Neural cell (in vitro differentiated cells): ENCODE measurements around the gene CASZ1. TPM values are rescaled to one million over a fixed set of nuclear protein-coding genes. Genes with fewer than 3 reads are reported as not detected.

Source experiments
- H2AFZ ChIP-seq: fragments of 200-600, 300-800 bp; sonication (generic), shearing (Covaris generic); 2 replicates; pipeline ENCODE4 v1.6.0; 2014; ENCODE audit warnings: low read depth, mild to moderate bottlenecking, antibody characterized with exemption, low read length, moderate library complexity
- H3F3A ChIP-seq: fragments of 200-600 bp; shearing (Covaris generic); 2 replicates; pipeline ENCODE4 v1.6.1; 2016; ENCODE audit warnings: mild to moderate bottlenecking, moderate library complexity, mixed read lengths, antibody characterized with exemption, low read length; ENCODE audit not compliant: insufficient read depth, poor library complexity, severe bottlenecking
- H3K27ac ChIP-seq: fragments of 200-600, 300-800 bp; sonication (generic), shearing (Covaris generic); 2 replicates; pipeline ENCODE4 v1.5.1; 2014; ENCODE audit warnings: mild to moderate bottlenecking, low read length, moderate library complexity
- H3K27me3 ChIP-seq: fragments of 300-800, 200-600 bp; sonication (generic), shearing (Covaris generic); 2 replicates; pipeline ENCODE4 v1.6.0; 2014; ENCODE audit warnings: mild to moderate bottlenecking, low read depth, low read length, moderate library complexity; ENCODE audit not compliant: insufficient read depth
- H3K36me3 ChIP-seq: fragments of 300-800, 200-600 bp; sonication (generic), shearing (Covaris generic); 2 replicates; pipeline ENCODE4 v1.5.1; 2014; ENCODE audit warnings: mild to moderate bottlenecking, antibody characterized with exemption, low read length, moderate library complexity; ENCODE audit not compliant: insufficient read depth
- H3K4me2 ChIP-seq: fragments of 300-800, 200-600 bp; sonication (generic), shearing (Covaris generic); 2 replicates; pipeline ENCODE4 v1.6.0; 2014; ENCODE audit warnings: mild to moderate bottlenecking, low read length
- H3K4me3 ChIP-seq: fragments of 300-800, 200-600 bp; sonication (generic), shearing (Covaris generic); 2 replicates; pipeline ENCODE4 v1.5.1; 2014; ENCODE audit warnings: mild to moderate bottlenecking, low read length, moderate library complexity
- H3K79me2 ChIP-seq: fragments of 200-600 bp; shearing (Covaris generic); replicated peaks from 2 replicates; pipeline ENCODE4 v1.6.0; 2014; ENCODE audit warnings: mild to moderate bottlenecking, low read length, moderate library complexity; ENCODE audit not compliant: insufficient read depth
- H3K9ac ChIP-seq: fragments of 300-800, 200-600 bp; sonication (generic), shearing (Covaris generic); 2 replicates; pipeline ENCODE4 v1.6.1; 2016; ENCODE audit warnings: mild to moderate bottlenecking, low read length, mixed read lengths
- H3K9me2 ChIP-seq: fragments of 200-600 bp; shearing (Covaris generic); 2 replicates; pipeline ENCODE4 v1.6.1; 2016; ENCODE audit warnings: mild to moderate bottlenecking, low read length, mixed read lengths; ENCODE audit not compliant: insufficient read depth
- H3K9me3 ChIP-seq: fragments of 200-600, 300-800 bp; sonication (generic), shearing (Covaris generic); 2 replicates; pipeline ENCODE4 v1.6.1; 2016; ENCODE audit warnings: mild to moderate bottlenecking, mixed run types, low read length, moderate library complexity, mixed read lengths
- H4K20me1 ChIP-seq: fragments of 200-600 bp; shearing (Covaris generic); 2 replicates; pipeline ENCODE4 v1.6.1; 2016; ENCODE audit warnings: mild to moderate bottlenecking, mixed run types; ENCODE audit not compliant: insufficient read depth
- EP300 ChIP-seq: fragments of 450-650 bp; conservative IDR thresholded peaks from 2 replicates; pipeline ENCODE4 v1.6.1; 2014; ENCODE audit warnings: antibody characterized with exemption, mild to moderate bottlenecking, moderate library complexity; ENCODE audit not compliant: poor library complexity, severe bottlenecking
- EZH2 ChIP-seq: fragments of 200-600, 300-800 bp; shearing (Covaris generic), sonication (generic); IDR thresholded peaks from 2 replicates; pipeline ENCODE4 v1.6.1; 2014; ENCODE audit warnings: antibody characterized with exemption, low read length, borderline replicate concordance, mild to moderate bottlenecking; ENCODE audit not compliant: insufficient read depth, poor library complexity, severe bottlenecking
- MXI1 ChIP-seq: fragments of 450-650 bp; conservative IDR thresholded peaks from 2 replicates; pipeline ENCODE4 v1.6.1; 2014; ENCODE audit warnings: antibody characterized with exemption, mild to moderate bottlenecking; ENCODE audit not compliant: poor library complexity, severe bottlenecking
- POLR2AphosphoS5 ChIP-seq: IDR thresholded peaks from 2 replicates; pipeline ENCODE4 v1.6.1; 2012
- RAD21 ChIP-seq: fragments of 450-650 bp; conservative IDR thresholded peaks from 2 replicates; pipeline ENCODE4 v1.6.1; 2014; ENCODE audit warnings: antibody characterized with exemption, mild to moderate bottlenecking, moderate library complexity
- SMC3 ChIP-seq: fragments of 450-650 bp; conservative IDR thresholded peaks from 2 replicates; pipeline ENCODE4 v1.6.1; 2014; ENCODE audit warnings: antibody characterized with exemption, mild to moderate bottlenecking, moderate library complexity; ENCODE audit not compliant: poor library complexity
- TAF1 ChIP-seq: IDR thresholded peaks from 2 replicates; pipeline ENCODE4 v1.6.1; 2012; ENCODE audit warnings: low read depth
- polyA plus RNA-seq: library from polyadenylated mRNA; depleted of rRNA; stranded (reverse); fragments of >200 nt; gene quantifications from 2 replicates; pipeline ENCODE4 v1.2.3, GENCODE V29; 2014
- TF ChIP-seq, protein P1 (sequence below): IDR thresholded peaks from 2 replicates; pipeline ENCODE4 v1.6.1; 2012; ENCODE audit warnings: borderline replicate concordance
- TF ChIP-seq, protein P2 (sequence below): fragments of 450-650 bp; IDR thresholded peaks from 2 replicates; pipeline ENCODE4 v1.5.1; 2014; ENCODE audit warnings: antibody characterized with exemption, mild to moderate bottlenecking, moderate library complexity; ENCODE audit not compliant: poor library complexity, severe bottlenecking

CASZ1 gene
- polyA plus RNA-seq, 1 donor from 2014 or later: 0.27 TPM

DNA sequence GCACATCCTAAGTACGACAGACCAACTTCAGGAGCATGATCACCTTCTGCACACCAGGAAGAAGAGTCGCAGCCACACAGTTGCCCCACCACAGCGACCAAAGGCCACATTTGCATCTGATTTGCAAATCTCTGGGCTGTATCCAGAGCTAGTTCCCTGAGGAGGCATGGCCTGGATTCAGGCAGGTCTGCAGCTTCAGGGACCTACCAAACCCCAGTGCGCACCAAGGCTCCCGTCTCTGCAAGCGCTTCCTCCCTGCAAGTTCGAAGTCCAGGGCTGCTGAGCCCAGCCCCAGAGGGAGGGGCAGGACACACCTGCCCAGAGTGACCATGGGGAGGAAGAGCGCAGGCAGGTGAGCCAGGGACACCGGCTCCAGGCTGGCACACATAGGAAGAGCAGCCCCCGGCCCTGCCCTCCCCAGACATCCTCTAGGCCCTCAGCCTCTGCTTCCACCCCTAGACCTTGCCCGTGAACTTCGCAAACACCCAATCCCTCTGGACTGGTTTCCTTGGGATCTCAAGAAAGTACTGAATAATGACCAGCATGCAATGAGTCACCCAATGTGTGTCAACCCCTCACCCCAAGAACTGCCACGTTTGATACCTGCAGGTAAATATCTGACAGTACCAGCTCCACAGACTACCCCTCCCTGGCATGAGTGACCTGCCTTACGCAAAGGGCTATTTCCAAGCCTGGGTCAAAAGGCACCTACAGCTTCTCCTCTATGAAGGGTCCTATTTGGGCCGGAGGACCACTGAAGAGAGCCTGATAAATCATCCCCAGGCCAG, 36.8 kb downstream of the CASZ1 start:
- H3K9me3 ChIP-seq: no peaks in the 10 kb centered on the region
- no peak for TF ChIP-seq SMC3
- TF ChIP-seq, protein P1, sequence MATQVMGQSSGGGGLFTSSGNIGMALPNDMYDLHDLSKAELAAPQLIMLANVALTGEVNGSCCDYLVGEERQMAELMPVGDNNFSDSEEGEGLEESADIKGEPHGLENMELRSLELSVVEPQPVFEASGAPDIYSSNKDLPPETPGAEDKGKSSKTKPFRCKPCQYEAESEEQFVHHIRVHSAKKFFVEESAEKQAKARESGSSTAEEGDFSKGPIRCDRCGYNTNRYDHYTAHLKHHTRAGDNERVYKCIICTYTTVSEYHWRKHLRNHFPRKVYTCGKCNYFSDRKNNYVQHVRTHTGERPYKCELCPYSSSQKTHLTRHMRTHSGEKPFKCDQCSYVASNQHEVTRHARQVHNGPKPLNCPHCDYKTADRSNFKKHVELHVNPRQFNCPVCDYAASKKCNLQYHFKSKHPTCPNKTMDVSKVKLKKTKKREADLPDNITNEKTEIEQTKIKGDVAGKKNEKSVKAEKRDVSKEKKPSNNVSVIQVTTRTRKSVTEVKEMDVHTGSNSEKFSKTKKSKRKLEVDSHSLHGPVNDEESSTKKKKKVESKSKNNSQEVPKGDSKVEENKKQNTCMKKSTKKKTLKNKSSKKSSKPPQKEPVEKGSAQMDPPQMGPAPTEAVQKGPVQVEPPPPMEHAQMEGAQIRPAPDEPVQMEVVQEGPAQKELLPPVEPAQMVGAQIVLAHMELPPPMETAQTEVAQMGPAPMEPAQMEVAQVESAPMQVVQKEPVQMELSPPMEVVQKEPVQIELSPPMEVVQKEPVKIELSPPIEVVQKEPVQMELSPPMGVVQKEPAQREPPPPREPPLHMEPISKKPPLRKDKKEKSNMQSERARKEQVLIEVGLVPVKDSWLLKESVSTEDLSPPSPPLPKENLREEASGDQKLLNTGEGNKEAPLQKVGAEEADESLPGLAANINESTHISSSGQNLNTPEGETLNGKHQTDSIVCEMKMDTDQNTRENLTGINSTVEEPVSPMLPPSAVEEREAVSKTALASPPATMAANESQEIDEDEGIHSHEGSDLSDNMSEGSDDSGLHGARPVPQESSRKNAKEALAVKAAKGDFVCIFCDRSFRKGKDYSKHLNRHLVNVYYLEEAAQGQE: no peak
- H3K27ac ChIP-seq: no peak overlapping the region
- H3K27me3 ChIP-seq: no peaks in the 10 kb centered on the region
- H3K4me3 ChIP-seq: no peak overlapping the region
- no peak overlapping the region for H3K4me2 ChIP-seq
- no peaks in the 10 kb centered on the region for H4K20me1 ChIP-seq
- no peaks in the 10 kb centered on the region for H3K9me2 ChIP-seq
- H3F3A ChIP-seq: no peaks in the 10 kb centered on the region
- no peak overlapping the region for H3K9ac ChIP-seq
- no peak overlapping the region for H2AFZ ChIP-seq
- H3K36me3 ChIP-seq: no peaks in the 10 kb centered on the region
- no peaks in the 10 kb centered on the region for H3K79me2 ChIP-seq

DNA sequence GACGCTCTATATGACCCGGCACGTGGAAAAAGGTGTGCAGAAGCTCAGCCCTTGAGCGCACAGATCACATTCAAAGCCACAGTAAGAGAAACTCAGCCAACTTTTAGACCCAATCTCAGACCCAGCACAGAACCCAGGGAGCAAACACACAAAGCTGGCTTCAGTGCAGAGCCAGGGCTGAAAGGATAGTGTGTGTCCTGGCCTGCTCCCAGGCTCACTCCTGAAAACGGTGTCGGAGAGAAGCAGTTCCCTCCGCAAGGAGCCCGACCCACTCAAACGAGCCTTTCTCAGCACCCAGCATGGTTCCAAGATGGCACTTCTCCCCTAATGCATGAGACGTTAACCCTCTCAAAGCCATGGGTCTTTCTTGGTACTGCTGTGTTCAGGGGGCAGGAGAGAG, 39.6 kb downstream of the CASZ1 start:
- no peaks in the 10 kb centered on the region for H3K79me2 ChIP-seq
- no peak overlapping the region for H3K27ac ChIP-seq
- no peak overlapping the region for H3K9ac ChIP-seq
- no peaks in the 10 kb centered on the region for H3F3A ChIP-seq
- no peak overlapping the region for H3K4me2 ChIP-seq
- no peaks in the 10 kb centered on the region for H3K9me3 ChIP-seq
- H3K9me2 ChIP-seq: no peaks in the 10 kb centered on the region
- H4K20me1 ChIP-seq: no peaks in the 10 kb centered on the region
- H3K36me3 ChIP-seq: no peaks in the 10 kb centered on the region
- H3K27me3 ChIP-seq: no peaks in the 10 kb centered on the region
- H2AFZ ChIP-seq: no peak overlapping the region
- H3K4me3 ChIP-seq: no peak overlapping the region
- no peak for TF ChIP-seq EP300
- TF ChIP-seq TAF1: no peak
- TF ChIP-seq, protein P1: no peak
- no peak for TF ChIP-seq EZH2
- no peak for TF ChIP-seq MXI1
- TF ChIP-seq, protein P2, sequence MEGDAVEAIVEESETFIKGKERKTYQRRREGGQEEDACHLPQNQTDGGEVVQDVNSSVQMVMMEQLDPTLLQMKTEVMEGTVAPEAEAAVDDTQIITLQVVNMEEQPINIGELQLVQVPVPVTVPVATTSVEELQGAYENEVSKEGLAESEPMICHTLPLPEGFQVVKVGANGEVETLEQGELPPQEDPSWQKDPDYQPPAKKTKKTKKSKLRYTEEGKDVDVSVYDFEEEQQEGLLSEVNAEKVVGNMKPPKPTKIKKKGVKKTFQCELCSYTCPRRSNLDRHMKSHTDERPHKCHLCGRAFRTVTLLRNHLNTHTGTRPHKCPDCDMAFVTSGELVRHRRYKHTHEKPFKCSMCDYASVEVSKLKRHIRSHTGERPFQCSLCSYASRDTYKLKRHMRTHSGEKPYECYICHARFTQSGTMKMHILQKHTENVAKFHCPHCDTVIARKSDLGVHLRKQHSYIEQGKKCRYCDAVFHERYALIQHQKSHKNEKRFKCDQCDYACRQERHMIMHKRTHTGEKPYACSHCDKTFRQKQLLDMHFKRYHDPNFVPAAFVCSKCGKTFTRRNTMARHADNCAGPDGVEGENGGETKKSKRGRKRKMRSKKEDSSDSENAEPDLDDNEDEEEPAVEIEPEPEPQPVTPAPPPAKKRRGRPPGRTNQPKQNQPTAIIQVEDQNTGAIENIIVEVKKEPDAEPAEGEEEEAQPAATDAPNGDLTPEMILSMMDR: no peak
- no peak for TF ChIP-seq SMC3
- no peak for TF ChIP-seq POLR2AphosphoS5
- TF ChIP-seq RAD21: no peak
